Tongue (tissue), 2 donors: ENCODE measurements around the gene TAPBP. TPM values are rescaled to one million over a fixed set of nuclear protein-coding genes. Genes with fewer than 3 reads are reported as not detected.

Source experiments
- DNase-seq: peaks from one replicate; pipeline ENCODE4 v3.0.0-alpha.2; 2015
- total RNA-seq: library from RNA; depleted of rRNA; stranded (reverse); fragments of >200 nt; gene quantifications from one replicate; pipeline ENCODE4 v1.2.3, GENCODE V29; 2014

TAPBP gene
- total RNA-seq, 1 donor from 2014 or later, result 48.3 TPM

GRCh38 chr6:33319939-33320314 is 6.0 kb upstream of the TAPBP start:
- DNase-seq, result no peak

GRCh38 chr6:33318426-33319073 is 4.7 kb upstream of the TAPBP start:
- DNase-seq, result no peak

- peak; percentile 100 for DNase-seq
Observed at GRCh38 chr6:33317669-33318425, 4.0 kb upstream of the TAPBP start, which contains the start of gene ZBTB22. Gene ZBTB22 (minus strand): TSS chr6:33317744. CDS start chr6:33316916, 828 bp downstream.

DNA sequence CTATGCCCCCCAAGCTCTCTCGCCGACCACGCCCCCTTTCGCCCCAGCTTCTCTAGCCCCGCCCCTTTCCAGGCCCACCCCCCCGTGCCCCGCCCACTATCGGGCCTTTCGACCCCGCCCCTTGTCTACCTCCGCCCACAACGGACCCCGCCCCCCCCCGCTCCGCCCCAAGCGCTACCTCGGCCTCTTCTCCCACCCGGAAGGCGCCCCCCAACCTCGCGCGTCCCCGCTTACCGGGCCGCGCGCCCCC is 3.5 kb upstream of the TAPBP start:
- DNase-seq, result no peak

GRCh38 chr6:33316603-33317418 is 2.9 kb upstream of the TAPBP start:
- DNase-seq, result no peak

- no peak for DNase-seq
Observed at GRCh38 chr6:33315793-33316602, 2.1 kb upstream of the TAPBP start.

DNA sequence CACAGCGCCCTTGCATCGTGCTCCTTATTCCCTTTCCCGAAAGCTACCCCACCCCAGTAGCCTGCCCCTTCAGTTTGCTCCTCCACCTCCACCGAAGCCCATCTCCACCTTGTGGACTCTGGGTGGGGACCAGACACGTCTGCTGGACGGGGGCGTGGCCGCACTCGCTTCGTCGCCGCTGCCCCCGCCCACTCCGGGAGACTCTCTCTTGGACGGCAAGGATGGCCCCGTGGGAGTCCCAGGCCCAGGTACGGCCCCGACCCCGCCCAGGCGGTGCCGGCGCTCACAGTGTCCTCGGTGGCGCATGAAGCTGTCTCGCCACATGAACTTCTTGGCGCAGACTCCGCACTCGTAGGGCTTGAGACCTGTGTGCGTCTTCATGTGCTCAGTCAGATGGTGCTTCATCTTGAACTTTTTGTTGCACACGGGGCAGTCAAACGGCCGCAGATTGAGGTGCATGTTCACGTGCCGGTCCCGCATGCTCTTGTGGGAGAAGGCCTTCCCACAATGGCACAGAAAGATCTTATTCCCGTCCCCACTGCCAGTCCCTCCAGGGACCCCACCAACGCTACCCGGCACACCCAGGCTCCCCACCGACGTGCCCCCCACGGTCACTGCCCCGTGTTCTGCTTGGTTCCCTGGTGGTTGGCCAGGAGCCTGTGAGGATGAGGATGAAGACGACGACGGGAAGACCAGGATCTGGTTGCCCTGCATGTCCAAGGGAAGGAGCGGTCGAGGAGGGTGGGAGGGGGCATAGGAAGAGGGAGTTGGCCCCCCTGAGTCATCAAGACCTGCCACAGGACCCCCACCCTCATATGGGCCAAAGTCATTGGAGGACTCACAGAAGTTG is 1.3 kb upstream of the TAPBP start:
- peak; percentile 22 for DNase-seq

DNA sequence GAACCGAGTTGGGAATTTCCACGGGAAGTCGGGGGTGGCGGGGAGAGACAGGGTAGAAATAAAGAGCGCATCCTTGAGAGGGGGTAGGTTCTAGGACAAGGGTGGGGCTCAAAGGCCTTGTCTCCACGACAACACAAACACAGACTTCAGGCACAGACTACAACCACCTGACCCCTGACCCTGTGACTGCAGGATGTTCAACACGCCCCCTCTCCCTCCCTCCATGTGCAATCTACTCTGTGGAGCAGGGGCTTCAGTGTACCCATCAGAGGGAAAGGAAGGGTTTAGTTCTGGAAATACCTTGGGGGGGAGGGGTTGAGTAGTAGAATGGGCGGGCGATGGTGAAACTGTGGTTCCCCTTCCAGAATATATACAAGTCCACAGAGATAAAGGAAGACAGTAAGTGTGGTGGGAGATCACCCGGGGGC is 651 bp upstream of the TAPBP start:
- peak; percentile 74 for DNase-seq

DNA sequence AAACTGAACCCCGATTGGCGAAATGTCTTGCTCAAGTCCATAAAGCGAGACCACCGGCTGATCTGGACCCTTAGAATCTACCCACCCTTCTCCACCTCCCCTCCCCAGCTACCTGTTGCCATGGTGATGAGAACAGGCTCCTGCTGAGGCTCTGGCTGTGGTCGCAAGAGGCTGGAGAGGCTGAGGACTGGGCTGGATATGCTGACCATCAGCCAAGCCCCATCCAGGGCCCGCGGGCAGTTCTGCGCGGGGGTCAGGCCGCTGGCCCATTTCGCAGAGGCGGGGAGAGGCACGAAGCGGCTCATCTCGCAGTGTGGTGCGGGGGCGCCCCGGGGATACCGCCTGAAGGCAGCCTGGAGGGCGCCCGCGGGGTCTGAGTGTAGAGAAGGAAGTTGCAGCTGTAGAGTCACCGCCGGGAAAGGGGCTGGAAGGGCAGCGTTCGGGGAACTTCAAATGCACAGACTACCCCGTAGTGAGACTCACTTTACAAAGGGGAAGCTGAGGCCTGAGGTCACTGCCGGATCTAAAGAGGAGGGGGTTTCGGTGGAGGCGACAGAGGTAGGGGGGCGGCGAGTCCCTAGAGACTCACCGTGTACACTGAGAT is 671 bp downstream of the TAPBP start:
- peak; percentile 56 for DNase-seq

DNA sequence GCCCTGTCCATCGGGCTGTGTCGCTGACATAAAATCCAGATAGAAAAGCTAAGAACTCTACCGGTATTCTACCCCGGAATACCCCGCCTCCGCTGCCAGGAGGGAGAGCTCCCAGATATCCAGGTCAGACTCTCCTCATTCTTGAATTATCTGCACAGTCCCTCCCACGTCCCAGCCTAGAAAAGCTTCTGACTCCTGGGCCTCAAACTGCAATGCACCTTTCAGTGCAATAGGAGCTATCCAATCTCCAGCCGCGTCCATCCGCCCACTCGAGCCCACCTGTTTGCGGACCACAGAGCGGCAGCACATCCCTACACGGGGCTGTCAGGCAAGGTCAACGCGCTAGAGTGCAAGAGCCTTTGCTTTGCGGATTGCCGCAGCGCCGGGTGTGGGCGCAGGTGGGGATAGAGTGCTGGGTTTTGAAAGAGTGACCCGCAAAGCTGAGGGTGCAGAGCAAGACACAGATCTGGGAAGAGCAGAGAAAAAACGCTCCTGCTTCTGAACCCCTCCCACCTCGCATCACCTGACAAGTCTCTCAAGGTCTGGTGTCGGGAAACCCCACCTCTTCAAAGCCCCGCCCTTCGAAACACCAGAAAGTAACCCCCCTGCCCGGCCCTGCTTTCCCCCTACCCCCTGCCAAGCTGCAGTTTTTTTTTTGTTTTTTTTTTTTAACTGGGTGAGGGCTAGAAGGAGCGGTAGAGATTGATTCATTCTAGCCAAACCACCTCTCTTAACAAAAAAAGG is 1.3 kb downstream of the TAPBP start:
- peak; percentile 75 for DNase-seq

GRCh38 chr6:33306356-33306755 is 7.5 kb downstream of the TAPBP start:
- DNase-seq, result no peak

DNA sequence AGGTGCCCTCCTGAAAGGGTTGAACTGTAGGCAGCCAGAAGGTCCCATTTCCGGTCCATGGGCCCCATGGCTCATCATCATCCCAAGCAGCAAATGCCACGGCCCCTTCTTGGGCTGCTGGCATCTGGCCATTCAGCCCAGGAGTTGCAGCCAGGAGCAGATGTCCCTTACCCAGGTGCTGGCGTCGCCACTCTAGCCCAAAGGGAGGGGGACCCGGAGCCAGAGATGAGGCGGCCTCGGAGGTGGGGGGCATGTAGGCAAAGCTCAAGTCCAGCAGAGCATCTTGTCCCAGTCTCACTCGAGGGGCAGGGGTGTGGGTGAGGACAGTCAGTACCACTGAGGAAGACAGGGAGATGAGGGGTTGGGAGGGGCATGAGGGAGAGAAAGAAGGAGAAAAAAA is 8.8 kb downstream of the TAPBP start:
- DNase-seq, result no peak

DNA sequence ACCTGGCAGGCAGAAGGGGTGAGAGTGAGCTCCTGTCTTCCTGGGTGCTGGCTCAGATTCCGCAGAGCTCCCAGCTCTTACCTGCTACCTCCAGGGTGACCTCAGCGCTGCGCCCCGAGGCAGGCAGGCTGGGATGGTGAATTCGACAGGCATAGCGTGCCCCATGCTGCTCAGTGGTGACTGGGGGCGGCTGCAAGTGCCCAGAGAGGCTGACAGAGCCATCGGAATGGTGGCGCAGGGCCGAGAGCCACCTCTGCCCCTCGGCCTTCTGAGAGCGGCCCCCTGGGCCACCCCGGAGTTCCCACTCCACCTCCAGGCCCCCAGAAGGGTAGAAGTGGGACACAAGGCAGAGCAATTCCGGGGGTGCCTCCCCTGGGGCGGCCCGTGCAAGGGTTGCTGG is 9.7 kb downstream of the TAPBP start:
- no peak for DNase-seq

- DNase-seq, result no peak
Observed at GRCh38 chr6:33301877-33302276, 12.0 kb downstream of the TAPBP start.

GRCh38 chr6:33299237-33299944 is 14.5 kb downstream of the TAPBP start:
- peak; percentile 97 for DNase-seq

DNA sequence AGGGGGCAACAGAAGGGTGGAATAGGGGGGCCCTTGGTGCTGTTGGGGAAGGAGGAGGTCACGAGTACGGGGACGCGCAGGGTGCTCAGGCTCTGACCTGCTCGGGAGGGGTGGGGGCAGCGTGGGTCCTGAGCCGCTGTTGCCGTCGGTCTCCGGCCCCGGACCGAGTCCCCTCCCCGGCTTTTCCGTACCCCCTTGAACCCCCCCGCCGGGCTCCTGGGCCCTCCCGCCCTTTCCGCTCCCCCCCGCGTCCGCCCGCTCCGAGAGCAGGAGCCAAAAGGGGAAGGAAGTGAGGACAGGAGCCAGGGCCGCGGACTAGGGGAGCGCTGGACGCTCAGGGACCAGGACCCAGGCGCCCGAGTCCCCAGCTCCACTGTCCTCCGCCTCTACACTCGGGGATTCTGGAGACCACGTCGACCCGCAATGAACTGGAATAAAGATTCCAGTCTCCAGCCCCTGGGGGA is 15.1 kb downstream of the TAPBP start, which contains the start of gene RGL2:
Gene RGL2 (minus strand): TSS at position 170 of the 464 bp plus-strand sequence. CDS start 332 bp downstream, outside the sequence.
- peak; percentile 85 for DNase-seq

DNA sequence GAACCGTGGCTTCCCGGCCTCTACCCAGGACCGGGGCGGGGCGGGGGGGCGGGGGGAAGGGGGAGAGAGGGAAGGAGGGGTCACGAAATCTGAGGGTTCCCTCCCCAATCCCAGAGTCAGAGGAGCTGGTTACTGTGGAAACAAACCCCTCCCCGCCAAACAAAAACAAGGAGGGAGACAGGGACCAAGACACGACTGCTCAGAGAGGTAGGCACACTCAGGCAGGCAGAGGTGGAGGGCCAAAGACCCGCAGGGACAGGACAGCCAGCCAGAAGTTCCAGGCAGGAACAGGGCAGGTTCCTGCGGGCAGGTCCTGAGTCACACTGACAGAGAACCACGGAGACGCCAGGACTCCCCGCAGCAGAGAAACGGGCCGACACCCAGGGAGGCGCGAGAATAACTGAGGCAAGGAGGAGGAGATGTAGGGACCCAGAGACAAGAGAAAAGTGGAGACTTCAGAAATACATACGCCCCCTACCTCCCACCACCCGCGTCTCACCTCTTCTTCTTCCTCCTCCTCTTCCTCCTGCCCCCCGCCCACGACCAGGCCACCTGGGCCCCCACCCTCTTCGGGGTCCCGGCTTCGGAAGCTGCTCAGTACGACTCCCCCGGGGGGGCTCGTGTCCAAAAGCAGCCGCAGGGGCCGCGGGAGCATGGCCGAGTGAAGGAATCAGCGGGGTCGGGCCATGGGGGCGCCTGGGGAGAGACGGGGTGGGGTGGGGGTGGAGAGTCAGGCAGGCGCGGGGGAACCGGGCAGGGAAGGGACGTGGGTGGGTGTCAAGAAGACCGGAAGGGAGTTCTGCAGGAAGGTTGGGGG is 15.7 kb downstream of the TAPBP start:
- DNase-seq, result peak; percentile 90

DNA sequence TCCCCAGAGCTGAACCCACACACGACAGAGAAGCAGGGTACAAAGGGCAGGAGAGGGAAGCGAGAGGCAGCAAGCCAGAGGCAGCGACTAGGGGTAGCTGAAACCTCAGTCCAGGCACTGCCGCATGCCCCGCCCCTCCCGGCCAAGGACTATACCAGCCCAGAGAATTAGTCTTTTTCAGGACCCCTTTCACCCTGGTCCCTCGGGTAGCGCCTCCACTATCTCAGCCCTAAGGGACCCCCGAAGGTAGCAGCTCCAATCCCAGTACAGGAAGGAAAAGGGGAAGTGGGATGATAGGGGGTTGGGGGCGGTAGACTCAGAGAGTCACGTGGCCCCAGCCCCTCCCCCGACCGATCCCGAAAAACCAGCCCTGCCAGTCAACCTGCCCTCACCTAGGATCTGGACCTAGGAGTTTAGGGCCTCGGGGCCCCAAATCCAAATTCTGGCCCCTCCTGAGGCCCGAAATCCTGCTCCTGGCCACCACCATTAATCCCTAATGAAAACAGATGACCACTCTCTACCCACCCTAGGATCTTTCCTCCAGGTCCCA is 16.4 kb downstream of the TAPBP start:
- peak; percentile 50 for DNase-seq
